ENCODE data around the gene DNAH14.

The DNAH14 gene

DNA sequence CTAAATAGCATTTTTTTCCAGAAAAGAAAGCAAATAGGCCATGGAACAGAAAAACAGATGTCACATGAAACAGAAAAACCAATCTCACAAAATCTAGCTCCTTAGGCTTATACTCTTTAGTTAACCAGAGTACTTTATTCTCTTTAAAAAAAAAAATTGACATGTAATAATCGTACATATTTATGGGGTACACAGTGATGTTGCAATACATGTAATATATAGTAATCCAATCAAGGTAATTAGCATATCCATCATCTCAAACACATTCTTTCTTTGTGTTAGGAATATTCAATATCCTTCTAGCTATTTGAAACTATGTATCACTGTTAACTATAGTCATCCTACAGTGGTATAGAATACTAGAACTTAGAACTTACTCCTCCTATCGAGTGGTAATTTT is 478.3 kb downstream of the DNAH14 start:
- no peak for DNase-seq (ENCODE audit: low spot score)
- TF ChIP-seq, protein P1, sequence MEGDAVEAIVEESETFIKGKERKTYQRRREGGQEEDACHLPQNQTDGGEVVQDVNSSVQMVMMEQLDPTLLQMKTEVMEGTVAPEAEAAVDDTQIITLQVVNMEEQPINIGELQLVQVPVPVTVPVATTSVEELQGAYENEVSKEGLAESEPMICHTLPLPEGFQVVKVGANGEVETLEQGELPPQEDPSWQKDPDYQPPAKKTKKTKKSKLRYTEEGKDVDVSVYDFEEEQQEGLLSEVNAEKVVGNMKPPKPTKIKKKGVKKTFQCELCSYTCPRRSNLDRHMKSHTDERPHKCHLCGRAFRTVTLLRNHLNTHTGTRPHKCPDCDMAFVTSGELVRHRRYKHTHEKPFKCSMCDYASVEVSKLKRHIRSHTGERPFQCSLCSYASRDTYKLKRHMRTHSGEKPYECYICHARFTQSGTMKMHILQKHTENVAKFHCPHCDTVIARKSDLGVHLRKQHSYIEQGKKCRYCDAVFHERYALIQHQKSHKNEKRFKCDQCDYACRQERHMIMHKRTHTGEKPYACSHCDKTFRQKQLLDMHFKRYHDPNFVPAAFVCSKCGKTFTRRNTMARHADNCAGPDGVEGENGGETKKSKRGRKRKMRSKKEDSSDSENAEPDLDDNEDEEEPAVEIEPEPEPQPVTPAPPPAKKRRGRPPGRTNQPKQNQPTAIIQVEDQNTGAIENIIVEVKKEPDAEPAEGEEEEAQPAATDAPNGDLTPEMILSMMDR (IDR thresholded peaks at IDR 0.05) = no peak
- no peak overlapping the region for H3K27ac ChIP-seq
- no peak overlapping the region for H3K4me3 ChIP-seq

DNA sequence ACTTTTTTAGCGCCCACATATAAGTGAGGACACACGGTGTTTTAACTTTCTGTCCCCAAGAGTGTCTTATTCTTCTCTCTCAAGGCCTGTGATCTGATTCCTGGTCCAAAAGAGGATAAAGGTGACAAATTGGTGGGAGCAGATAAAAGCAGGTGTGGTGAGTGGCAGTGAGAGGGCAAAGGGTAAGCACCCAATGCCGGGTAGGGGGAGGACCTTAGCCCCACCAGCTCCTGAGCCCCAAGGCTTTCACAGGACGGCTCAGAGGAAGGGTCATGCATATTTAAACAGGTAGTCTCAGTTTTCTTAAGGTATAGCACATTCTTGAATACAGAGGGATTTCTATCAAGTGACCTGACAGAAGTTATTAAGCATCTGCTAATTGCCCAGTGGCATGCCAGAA is 478.8 kb downstream of the DNAH14 start:
- Histone ChIP-seq H3K27ac (no peak overlapping the region), H3K4me3 (no peak overlapping the region)
- no peak for DNase-seq (ENCODE audit: low spot score)
- TF ChIP-seq, protein P1 (IDR thresholded peaks at IDR 0.05) = no peak

DNA sequence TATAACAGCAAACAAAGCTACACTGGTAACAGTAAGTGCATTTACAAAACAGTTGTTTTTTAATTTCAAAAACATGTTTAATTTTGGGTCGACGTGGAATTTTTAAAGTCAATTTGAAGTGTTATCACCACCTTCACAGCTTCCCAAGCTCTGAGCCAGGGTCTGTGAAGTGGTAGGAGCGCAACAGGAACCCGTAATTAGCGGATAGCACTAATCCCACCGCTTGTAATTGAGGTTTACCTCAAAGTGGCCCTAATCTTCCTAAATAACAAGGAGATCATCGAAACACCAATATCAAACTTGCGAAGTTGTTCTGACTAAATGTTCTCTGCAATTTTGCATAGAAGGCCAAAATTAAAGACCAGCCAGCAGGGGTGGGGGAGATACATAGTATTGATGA is 479.6 kb downstream of the DNAH14 start:
- H3K4me3 ChIP-seq = no peak overlapping the region
- TF ChIP-seq, protein P1 (IDR thresholded peaks at IDR 0.05) = no peak
- DNase-seq (ENCODE audit: low spot score) = no peak
- H3K27ac ChIP-seq = no peak overlapping the region

DNA sequence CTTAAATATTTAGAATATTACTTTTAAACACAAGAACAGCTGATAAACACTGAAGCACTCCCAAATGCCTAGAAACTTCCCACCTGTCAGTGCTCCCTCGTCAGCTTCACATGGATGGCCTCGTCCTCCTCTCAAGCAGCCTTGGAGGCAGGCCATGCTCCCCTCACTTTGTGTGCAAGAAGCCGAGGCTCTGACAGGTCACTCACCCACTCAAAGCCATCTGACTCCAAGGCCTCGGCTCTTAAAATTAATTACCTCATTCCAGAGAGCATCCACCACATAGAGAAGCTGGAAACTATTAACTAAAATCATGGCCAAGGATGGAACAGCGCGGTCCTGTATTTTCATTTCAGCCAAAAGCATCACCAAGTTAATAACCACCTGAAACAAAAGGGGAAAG is 480.6 kb downstream of the DNAH14 start:
- TF ChIP-seq, protein P1 (IDR thresholded peaks at IDR 0.05) = no peak
- no peak overlapping the region for H3K27ac ChIP-seq
- DNase-seq (ENCODE audit: low spot score) = no peak
- H3K4me3 ChIP-seq = no peak overlapping the region

DNA sequence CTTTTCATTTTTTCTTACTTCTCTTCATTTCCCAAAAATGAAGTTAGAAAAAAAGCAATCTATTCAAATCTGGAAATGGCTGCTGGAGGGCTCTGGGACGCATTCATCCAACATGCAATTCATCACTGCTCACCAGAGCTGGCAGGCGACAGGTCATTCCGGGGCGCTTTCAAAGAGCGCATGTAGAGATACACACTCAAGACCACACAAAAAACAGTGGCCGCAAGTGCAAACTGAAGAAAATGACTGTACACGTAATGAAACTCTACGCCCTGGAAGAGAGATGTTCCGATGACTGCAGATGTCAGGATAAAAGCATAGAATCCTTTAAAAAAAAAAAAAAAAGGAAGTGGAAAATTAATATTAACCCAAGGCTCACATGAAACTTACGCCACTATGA is 482.8 kb downstream of the DNAH14 start:
- DNase-seq (ENCODE audit: low spot score) = no peak
- no peak overlapping the region for H3K4me3 ChIP-seq
- TF ChIP-seq, protein P1 (IDR thresholded peaks at IDR 0.05) = no peak
- no peak overlapping the region for H3K27ac ChIP-seq

DNA sequence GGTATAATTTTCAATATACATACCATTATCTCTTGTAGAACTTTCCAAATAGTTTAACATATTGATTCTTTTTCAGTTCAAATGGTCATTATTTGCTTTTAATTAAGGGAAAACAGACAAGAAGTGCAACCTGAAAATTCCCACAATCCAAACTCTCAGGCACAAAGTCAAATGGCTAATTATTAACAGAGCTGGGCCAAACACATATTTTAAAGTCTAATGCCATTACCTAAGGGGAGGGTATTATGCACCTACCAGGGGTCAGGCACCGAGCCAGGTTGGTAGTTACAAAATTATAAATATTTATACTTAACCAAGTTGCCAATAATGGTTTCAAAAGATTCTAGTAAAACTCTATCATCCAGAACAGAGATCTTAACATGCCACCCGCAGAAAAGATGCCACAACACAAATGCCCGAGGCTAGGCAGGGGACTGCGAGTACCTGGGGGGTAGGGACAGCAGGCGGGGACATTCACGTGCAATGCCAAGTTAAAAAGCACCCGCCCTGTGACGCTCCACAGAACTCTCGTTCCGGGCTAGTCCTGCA is 483.4 kb downstream of the DNAH14 start:
- TF ChIP-seq, protein P1 (IDR thresholded peaks at IDR 0.05) = no peak
- no peak overlapping the region for H3K27ac ChIP-seq
- H3K4me3 ChIP-seq = no peak overlapping the region
- DNase-seq (ENCODE audit: low spot score) = no peak

DNA sequence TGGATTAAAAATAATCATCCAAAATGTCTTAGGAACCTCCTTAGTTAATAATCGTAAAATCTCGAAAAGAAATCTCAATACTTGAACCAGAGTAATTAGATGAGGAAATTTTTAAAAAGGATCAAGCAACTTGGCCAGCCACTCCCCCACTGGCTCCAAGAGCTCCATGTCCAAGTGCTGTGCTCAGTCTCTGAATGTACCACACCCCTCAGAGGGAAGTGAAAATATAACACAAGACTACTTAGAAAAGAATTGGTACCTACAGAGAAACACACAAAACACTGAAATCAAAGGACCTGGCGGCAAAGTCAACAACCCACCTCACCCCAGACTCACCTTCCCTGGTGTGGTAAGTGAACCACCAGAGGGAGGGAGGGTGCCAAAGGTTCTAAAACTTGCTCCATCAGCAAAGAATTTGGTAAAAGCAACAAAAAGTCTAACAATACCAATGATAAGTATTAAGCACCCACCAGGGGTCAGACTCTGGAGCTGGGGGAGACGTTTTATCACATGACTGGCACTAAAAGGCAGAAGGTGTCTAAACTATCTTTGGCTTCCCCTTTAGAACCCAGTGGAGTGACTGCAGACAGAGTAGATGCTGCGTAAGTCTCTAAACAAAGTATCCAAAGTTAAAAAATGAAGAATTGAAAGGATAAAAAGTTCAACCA is 484.4 kb downstream of the DNAH14 start:
- Histone ChIP-seq H3K27ac (no peak overlapping the region), H3K4me3 (no peak overlapping the region)
- DNase-seq (ENCODE audit: low spot score) = no peak
- TF ChIP-seq, protein P1 (IDR thresholded peaks at IDR 0.05) = no peak
